HepG2 (cell line): ENCODE data around the gene PLXNB2. TPM values are rescaled to one million over a fixed set of nuclear protein-coding genes. Genes with fewer than 3 reads are reported as not detected.

Experiments
- CSRNP1 ChIP-seq: sonication (generic); formaldehyde crosslinking; IDR thresholded peaks from 2 replicates; pipeline ENCODE4 v1.8.1; 2023; ENCODE audit warnings: mild to moderate bottlenecking, missing genetic modification reagents
- GABPA ChIP-seq, 2 experiments: IDR thresholded peaks; 2 replicates each; pipeline ENCODE4 v1.6.1; 2011 to 2016; ENCODE audit warnings: low read depth in 2 of 2, low read length in 1 of 2, missing biosample characterization in 1 of 2, missing genetic modification characterization in 1 of 2
- KMT2B ChIP-seq: IDR thresholded peaks from 2 replicates; pipeline ENCODE4 v1.6.1; 2016; ENCODE audit warnings: missing genetic modification reagents, missing compliant biosample characterization
- NFE2 ChIP-seq: sonication (generic); formaldehyde crosslinking; IDR thresholded peaks from 2 replicates; pipeline ENCODE4 v1.4.0; 2020; ENCODE audit warnings: missing genetic modification reagents
- NFIB ChIP-seq: sonication (generic); formaldehyde crosslinking; IDR thresholded peaks from 2 replicates; pipeline ENCODE4 v1.9.0; 2021; ENCODE audit warnings: missing genetic modification reagents, mild to moderate bottlenecking, borderline replicate concordance
- PCBP2 ChIP-seq: fragments of 200-400 bp; formaldehyde crosslinking; optimal IDR thresholded peaks from 2 replicates; pipeline ENCODE3; 2018; ENCODE audit warnings: low read length, low read depth; ENCODE audit not compliant: poor library complexity, severe bottlenecking
- PHB2 ChIP-seq: fragments of 450-650 bp; IDR thresholded peaks from 2 replicates; pipeline ENCODE4 v1.6.1; 2018; ENCODE audit not compliant: partially characterized antibody
- ZBTB4 ChIP-seq: sonication (generic); formaldehyde crosslinking; IDR thresholded peaks from 2 replicates; pipeline ENCODE4 v1.4.0; 2020; ENCODE audit warnings: missing genetic modification reagents, mild to moderate bottlenecking, borderline replicate concordance
- ZFP37 ChIP-seq: sonication (generic); formaldehyde crosslinking; IDR thresholded peaks from 2 replicates; pipeline ENCODE4 v1.4.0; 2020; ENCODE audit warnings: missing genetic modification reagents, borderline replicate concordance
- ZNF333 ChIP-seq: sonication (generic); formaldehyde crosslinking; IDR thresholded peaks from 2 replicates; pipeline ENCODE4 v1.4.0; 2020; ENCODE audit warnings: mild to moderate bottlenecking, missing genetic modification reagents, borderline replicate concordance
- ZNF652 ChIP-seq: IDR thresholded peaks from 2 replicates; pipeline ENCODE4 v1.6.1; 2016; ENCODE audit warnings: low read depth, borderline replicate concordance
- polyA plus RNA-seq, 8 experiments: library from polyadenylated mRNA; depleted of rRNA in 3 of 8; stranded (reverse) in 7 of 8; unstranded in 1 of 8; fragments of >200 nt; fragmentation: Illumina TruSeq in 4 of 8; extraction: Trizol in 4 of 8; gene quantifications; 2 replicates each; pipeline versions ENCODE4 v1.2.1 to v1.2.3, GENCODE V29; 2011 to 2016; ENCODE audit warnings: low read depth in 4 of 8, missing spikeins in 1 of 8, mixed read lengths in 1 of 8; ENCODE audit not compliant: insufficient read depth in 1 of 8
- total RNA-seq, 5 experiments: library from RNA; depleted of rRNA; stranded (reverse); fragments of >200 nt; fragmentation: Illumina TruSeq; extraction: Trizol; gene quantifications; 2 replicates each; pipeline ENCODE4 v1.2.3, GENCODE V29; 2016; ENCODE audit warnings: low read depth in 1 of 5
- TF ChIP-seq, protein P1 (sequence below): sonication (generic); formaldehyde crosslinking; IDR thresholded peaks from 2 replicates; pipeline ENCODE4 v1.4.0; 2020; ENCODE audit warnings: low read depth, missing genetic modification reagents
- TF ChIP-seq, protein P2 (sequence below): sonication (generic); formaldehyde crosslinking; IDR thresholded peaks from 2 replicates; pipeline ENCODE4 v1.4.0; 2020; ENCODE audit warnings: missing genetic modification reagents
- TF ChIP-seq, protein P3 (sequence below): sonication (generic); formaldehyde crosslinking; IDR thresholded peaks from 2 replicates; pipeline ENCODE4 v1.4.0; 2020; ENCODE audit warnings: mild to moderate bottlenecking, low read depth, missing genetic modification reagents
- TF ChIP-seq, protein P4 (sequence below): IDR thresholded peaks from 2 replicates; pipeline ENCODE4 v1.6.1; 2012; ENCODE audit warnings: inconsistent platforms

The PLXNB2 gene
- total and polyA plus RNA-seq, 2 of the 13 experiments (the other 11 are each of a cell fraction or from before 2014, with no cell fraction given), result 32.6 to 68.9 TPM

DNA sequence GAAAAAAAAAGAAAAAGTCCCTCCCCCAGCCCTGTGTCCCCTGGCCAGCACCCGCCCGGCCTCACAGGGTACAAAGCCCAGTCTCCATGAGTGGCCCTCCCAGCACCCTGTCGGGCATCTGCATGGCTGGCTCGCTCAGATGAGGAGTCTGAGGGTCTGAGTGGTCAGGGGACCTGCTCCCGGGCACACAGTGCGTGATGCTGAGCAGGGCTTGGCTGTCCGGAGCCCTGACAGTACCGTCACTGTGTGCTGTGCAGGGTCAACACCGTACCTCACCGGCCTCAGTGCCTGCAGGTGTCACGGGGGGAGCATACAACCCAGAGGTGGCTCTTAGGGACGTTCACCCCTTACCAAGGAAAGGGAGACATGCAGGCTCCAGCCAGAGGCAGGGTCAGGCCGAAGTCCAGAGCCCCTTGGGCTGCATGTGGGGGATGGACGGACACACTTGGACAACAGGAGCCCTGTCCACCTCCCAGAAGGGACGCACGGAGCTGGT is 3.6 kb upstream of the PLXNB2 start (continued):
- TF ChIP-seq NFE2 (CRISPR knock-in tag) (no peak), KMT2B (CRISPR knock-in tag) (no peak), ZBTB4 (peak; percentile 26; the same call in 1 of the 2 replicates), PHB2 (no peak), NFIB (CRISPR knock-in tag) (no peak), GABPA (IDR thresholded peaks at IDR 0.05; ENCODE audit: low read depth, low read length) (no peak), GABPA (CRISPR knock-in tag; IDR thresholded peaks at IDR 0.05; ENCODE audit: low read depth) (no peak), ZNF652 (no peak), ZNF333 (CRISPR knock-in tag) (no peak), CSRNP1 (CRISPR knock-in tag) (no peak), PCBP2 (no peak), ZFP37 (CRISPR knock-in tag) (no peak)
- TF ChIP-seq, protein P1, sequence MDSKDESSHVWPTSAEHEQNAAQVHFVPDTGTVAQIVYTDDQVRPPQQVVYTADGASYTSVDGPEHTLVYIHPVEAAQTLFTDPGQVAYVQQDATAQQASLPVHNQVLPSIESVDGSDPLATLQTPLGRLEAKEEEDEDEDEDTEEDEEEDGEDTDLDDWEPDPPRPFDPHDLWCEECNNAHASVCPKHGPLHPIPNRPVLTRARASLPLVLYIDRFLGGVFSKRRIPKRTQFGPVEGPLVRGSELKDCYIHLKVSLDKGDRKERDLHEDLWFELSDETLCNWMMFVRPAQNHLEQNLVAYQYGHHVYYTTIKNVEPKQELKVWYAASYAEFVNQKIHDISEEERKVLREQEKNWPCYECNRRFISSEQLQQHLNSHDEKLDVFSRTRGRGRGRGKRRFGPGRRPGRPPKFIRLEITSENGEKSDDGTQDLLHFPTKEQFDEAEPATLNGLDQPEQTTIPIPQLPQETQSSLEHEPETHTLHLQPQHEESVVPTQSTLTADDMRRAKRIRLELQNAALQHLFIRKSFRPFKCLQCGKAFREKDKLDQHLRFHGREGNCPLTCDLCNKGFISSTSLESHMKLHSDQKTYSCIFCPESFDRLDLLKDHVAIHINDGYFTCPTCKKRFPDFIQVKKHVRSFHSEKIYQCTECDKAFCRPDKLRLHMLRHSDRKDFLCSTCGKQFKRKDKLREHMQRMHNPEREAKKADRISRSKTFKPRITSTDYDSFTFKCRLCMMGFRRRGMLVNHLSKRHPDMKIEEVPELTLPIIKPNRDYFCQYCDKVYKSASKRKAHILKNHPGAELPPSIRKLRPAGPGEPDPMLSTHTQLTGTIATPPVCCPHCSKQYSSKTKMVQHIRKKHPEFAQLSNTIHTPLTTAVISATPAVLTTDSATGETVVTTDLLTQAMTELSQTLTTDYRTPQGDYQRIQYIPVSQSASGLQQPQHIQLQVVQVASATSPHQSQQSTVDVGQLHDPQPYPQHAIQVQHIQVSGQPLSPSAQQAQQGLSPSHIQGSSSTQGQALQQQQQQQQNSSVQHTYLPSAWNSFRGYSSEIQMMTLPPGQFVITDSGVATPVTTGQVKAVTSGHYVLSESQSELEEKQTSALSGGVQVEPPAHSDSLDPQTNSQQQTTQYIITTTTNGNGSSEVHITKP (CRISPR knock-in tag), result 0 out of 2 replicates have a peak, but pooled peaks have one; percentile 23
- TF ChIP-seq, protein P2, sequence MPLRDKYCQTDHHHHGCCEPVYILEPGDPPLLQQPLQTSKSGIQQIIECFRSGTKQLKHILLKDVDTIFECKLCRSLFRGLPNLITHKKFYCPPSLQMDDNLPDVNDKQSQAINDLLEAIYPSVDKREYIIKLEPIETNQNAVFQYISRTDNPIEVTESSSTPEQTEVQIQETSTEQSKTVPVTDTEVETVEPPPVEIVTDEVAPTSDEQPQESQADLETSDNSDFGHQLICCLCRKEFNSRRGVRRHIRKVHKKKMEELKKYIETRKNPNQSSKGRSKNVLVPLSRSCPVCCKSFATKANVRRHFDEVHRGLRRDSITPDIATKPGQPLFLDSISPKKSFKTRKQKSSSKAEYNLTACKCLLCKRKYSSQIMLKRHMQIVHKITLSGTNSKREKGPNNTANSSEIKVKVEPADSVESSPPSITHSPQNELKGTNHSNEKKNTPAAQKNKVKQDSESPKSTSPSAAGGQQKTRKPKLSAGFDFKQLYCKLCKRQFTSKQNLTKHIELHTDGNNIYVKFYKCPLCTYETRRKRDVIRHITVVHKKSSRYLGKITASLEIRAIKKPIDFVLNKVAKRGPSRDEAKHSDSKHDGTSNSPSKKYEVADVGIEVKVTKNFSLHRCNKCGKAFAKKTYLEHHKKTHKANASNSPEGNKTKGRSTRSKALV (CRISPR knock-in tag), result peak; percentile 54; the same call in 1 of the 2 replicates
- TF ChIP-seq, protein P3, sequence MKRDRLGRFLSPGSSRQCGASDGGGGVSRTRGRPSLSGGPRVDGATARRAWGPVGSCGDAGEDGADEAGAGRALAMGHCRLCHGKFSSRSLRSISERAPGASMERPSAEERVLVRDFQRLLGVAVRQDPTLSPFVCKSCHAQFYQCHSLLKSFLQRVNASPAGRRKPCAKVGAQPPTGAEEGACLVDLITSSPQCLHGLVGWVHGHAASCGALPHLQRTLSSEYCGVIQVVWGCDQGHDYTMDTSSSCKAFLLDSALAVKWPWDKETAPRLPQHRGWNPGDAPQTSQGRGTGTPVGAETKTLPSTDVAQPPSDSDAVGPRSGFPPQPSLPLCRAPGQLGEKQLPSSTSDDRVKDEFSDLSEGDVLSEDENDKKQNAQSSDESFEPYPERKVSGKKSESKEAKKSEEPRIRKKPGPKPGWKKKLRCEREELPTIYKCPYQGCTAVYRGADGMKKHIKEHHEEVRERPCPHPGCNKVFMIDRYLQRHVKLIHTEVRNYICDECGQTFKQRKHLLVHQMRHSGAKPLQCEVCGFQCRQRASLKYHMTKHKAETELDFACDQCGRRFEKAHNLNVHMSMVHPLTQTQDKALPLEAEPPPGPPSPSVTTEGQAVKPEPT (CRISPR knock-in tag), result no peak
- TF ChIP-seq, protein P4, sequence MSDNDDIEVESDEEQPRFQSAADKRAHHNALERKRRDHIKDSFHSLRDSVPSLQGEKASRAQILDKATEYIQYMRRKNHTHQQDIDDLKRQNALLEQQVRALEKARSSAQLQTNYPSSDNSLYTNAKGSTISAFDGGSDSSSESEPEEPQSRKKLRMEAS, result 0 out of 2 replicates have a peak, but pooled peaks have one; percentile 54
